ENCODE results near the gene ICE2. TPM values are rescaled to one million over a fixed set of nuclear protein-coding genes. Genes with fewer than 3 reads are reported as not detected.

The ICE2 gene
- total RNA-seq, 4 donors from 2014 or later = 14.4 to 21.2 (median 17.5) TPM

DNA sequence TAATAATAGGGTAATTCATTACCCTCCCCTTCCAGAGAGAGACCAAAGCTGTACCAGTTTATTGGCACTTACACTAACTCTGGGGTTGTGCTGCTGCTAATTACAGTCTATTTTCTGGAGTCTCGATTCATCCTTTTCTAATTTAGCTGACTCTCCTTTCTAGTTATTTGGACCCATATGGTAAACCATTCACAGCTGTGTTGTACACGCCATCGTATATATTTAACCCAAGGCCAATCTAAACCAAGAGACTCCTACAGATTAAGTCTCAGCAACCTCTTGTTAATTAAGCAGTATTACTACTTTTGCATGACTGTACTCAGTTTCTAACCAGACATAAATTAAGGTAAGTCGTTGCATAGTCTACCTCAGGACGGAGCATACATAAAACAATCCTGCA lies 103.6 kb downstream of the ICE2 start:
- 45 to 52% methylated on average over 5 of the region's 5 CpGs for WGBS, 2 donors
- H3K4me3 ChIP-seq (ENCODE audit: low read depth, poor library complexity, severe bottlenecking) = no peak overlapping the region
- TF ChIP-seq CTCF (IDR thresholded peaks at IDR 0.05) = no peak
- TF ChIP-seq POLR2A (IDR thresholded peaks at IDR 0.05) = no peak
- no peak for DNase-seq (ENCODE audit: low spot score in 2 of 2)
- intact Hi-C loops (cut with DNase I; ENCODE audit: low total_unique reads) = no loop called here

- intact Hi-C loops (cut with DNase I; ENCODE audit: low total_unique reads) = no loop called here
- no peak for DNase-seq (ENCODE audit: low spot score in 2 of 2)
- no peak overlapping the region for H3K4me3 ChIP-seq (ENCODE audit: low read depth, poor library complexity, severe bottlenecking)
- WGBS, 2 donors = 16% methylated on average over 7 of the region's 7 CpGs
- TF ChIP-seq POLR2A (IDR thresholded peaks at IDR 0.05) (no peak), CTCF (IDR thresholded peaks at IDR 0.05) (no peak)
Measured at GRCh38 chr15:60374628-60375081, 104.3 kb downstream of the ICE2 start.

GRCh38 chr15:60374209-60374608 lies 104.7 kb downstream of the ICE2 start:
- no peak overlapping the region for H3K4me3 ChIP-seq (ENCODE audit: low read depth, poor library complexity, severe bottlenecking)
- 29 to 36% methylated on average over 4 of the region's 4 CpGs for WGBS, 2 donors
- DNase-seq (ENCODE audit: low spot score in 2 of 2) = no peak
- TF ChIP-seq CTCF (IDR thresholded peaks at IDR 0.05) (no peak), POLR2A (IDR thresholded peaks at IDR 0.05) (no peak)
- intact Hi-C loops (cut with DNase I; ENCODE audit: low total_unique reads) = no loop called here

DNA sequence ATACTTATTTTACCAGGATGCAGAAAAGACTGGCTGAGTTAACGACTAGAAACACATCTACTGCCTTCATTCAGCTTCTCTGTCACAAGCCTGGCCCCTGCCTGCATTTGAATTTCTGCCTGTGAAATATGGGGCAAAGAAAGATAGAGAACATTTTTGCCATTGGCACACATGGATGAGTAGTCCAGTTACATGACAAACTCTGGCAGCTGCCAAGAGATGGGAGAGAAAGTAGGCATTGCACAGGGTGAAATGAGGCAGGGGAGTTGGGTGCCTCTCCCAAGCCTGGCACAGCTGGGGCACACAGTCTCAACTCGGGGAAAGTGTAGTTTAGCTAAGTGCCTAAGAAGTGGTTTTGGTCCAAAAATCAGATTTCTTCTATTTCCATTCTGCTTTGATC lies 105.2 kb downstream of the ICE2 start:
- TF ChIP-seq POLR2A (IDR thresholded peaks at IDR 0.05) = no peak
- TF ChIP-seq CTCF (IDR thresholded peaks at IDR 0.05) = no peak
- intact Hi-C loops (cut with DNase I; ENCODE audit: low total_unique reads) = no loop called here
- 46 to 51% methylated on average over 2 of the region's 2 CpGs for WGBS, 2 donors
- DNase-seq (ENCODE audit: low spot score in 2 of 2) = no peak
- no peak overlapping the region for H3K4me3 ChIP-seq (ENCODE audit: low read depth, poor library complexity, severe bottlenecking)

GRCh38 chr15:60373327-60373726 lies 105.6 kb downstream of the ICE2 start:
- no peak for DNase-seq (ENCODE audit: low spot score in 2 of 2)
- intact Hi-C loops (cut with DNase I; ENCODE audit: low total_unique reads) = no loop called here
- TF ChIP-seq CTCF (IDR thresholded peaks at IDR 0.05) (no peak), POLR2A (IDR thresholded peaks at IDR 0.05) (no peak)
- no peak overlapping the region for H3K4me3 ChIP-seq (ENCODE audit: low read depth, poor library complexity, severe bottlenecking)
- 82 to 93% methylated on average over 2 of the region's 3 CpGs for WGBS, 2 donors

DNA sequence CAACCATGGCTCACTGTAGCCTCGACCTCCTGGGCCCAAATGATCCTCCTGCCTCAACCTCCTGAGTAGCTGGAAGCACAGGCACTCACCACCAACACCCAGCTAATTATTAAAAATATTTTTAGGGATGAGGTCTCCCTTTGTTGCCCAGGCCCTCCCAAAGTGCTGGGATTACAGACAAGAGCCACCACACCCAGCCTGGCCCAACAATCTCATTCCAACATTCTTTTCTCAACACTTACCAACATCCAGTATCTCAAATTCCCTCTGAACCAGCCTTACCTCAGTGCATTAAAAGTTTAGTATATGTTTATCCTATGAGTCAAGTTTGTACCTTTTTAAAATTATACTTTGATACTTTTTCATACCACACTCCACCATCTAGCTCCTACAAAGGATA lies 106.2 kb downstream of the ICE2 start:
- TF ChIP-seq CTCF (IDR thresholded peaks at IDR 0.05) (no peak), POLR2A (IDR thresholded peaks at IDR 0.05) (no peak)

More for the DNA sequence above, 106.2 kb downstream of the ICE2 start:
- no peak overlapping the region for H3K4me3 ChIP-seq (ENCODE audit: low read depth, poor library complexity, severe bottlenecking)
- DNase-seq (ENCODE audit: low spot score in 2 of 2) = no peak
- WGBS, 2 donors = 73 to 79% methylated on average over 1 of the region's 1 CpG
- intact Hi-C loops (cut with DNase I; ENCODE audit: low total_unique reads) = no loop called here

Measured in lower leg skin (tissue), 4 donors.